Measurements from ENCODE around the gene C4orf50.

DNA sequence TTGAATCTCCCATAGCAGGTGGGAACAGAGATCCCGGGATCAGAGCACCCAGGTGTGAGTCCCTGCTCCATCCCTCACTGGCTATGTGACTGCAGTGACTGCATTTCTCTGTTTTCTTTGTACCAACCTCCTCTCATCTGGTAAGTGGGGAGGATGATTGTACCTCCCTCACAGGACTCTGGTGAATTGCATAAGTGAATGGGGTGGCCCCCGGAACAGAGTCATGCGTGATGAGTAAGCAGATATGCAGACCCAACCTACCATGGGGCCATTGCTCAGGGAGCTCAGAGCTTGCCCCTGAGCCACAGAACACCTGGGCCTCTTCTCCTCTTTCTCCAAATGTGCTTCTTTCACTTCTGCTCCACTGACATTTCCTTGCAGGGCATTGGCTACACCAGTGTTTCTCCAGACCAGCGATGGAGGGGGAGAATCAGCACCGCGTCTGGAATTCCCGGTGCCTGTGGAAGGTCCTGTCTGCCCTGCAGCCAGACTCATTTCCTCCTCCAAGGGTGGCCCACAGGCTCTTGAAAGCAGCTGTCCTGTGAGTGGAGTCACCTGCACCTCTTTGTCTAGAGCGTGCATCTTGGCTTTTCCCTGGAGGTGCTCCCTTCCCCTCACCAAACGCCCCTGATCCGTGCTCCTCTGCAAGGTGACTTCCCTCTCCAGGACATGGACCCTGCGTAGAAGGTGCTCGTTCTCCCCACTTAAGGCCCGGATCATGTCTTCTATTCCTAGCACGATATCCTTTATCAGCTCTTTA lies 30.0 kb downstream of the C4orf50 start:
- TF ChIP-seq, protein P1, sequence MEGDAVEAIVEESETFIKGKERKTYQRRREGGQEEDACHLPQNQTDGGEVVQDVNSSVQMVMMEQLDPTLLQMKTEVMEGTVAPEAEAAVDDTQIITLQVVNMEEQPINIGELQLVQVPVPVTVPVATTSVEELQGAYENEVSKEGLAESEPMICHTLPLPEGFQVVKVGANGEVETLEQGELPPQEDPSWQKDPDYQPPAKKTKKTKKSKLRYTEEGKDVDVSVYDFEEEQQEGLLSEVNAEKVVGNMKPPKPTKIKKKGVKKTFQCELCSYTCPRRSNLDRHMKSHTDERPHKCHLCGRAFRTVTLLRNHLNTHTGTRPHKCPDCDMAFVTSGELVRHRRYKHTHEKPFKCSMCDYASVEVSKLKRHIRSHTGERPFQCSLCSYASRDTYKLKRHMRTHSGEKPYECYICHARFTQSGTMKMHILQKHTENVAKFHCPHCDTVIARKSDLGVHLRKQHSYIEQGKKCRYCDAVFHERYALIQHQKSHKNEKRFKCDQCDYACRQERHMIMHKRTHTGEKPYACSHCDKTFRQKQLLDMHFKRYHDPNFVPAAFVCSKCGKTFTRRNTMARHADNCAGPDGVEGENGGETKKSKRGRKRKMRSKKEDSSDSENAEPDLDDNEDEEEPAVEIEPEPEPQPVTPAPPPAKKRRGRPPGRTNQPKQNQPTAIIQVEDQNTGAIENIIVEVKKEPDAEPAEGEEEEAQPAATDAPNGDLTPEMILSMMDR (conservative IDR thresholded peaks at IDR 0.05), result no peak
- no peak for TF ChIP-seq EZH2 (IDR thresholded peaks at IDR 0.05; ENCODE audit: low read depth)

All from PC-9 (cell line).